GM21515 (cell line): Measurements from ENCODE around the gene PLXNC1.

Experiments
- ATAC-seq: cut with Tn5 transposase; IDR thresholded peaks from one replicate; pipeline ENCODE4 v1.9.1; 2021; ENCODE audit not compliant: unreplicated experiment

Gene PLXNC1

GRCh38 chr12:94333396-94333795 lies 185.0 kb downstream of the PLXNC1 start:
- no peak for ATAC-seq

- ATAC-seq = no peak
Measured at GRCh38 chr12:94336211-94336925, 188.0 kb downstream of the PLXNC1 start.

DNA sequence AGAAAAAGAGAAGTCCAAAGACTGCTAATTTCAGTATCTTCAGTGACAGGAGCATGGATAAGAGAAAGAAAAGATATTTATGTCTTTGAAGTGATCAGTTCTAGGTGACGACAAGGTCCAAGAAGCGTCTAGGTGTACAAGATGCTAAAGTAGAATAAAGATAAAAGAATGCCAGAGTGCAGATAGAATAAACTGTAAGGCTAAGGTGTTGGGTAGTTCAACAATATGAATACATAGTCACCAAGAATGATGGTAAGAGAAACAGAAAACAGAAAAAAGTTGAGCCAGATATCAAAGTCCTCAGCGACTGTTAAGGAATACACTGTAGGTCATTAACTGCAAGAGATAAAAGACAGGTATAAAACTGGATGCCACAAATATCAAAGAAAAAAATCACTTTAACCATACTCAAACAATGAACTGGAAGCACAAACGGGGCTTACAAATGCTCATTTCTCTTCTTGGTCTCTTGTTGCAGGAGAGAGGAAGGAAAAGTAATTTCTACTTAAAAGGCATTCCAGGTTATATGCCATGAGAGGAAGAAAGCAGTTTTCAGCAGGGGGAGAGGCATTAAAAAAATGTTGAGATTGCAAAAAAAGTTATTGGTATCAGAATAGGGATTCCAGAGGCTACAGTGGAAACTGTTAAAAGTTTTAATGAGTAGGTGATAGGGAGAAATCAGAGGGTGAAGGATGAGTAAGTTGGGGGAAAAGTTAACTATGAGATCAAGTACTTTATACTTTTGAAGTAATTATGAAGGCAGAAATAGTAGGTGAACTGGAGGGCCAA lies 189.8 kb downstream of the PLXNC1 start:
- no peak for ATAC-seq

DNA sequence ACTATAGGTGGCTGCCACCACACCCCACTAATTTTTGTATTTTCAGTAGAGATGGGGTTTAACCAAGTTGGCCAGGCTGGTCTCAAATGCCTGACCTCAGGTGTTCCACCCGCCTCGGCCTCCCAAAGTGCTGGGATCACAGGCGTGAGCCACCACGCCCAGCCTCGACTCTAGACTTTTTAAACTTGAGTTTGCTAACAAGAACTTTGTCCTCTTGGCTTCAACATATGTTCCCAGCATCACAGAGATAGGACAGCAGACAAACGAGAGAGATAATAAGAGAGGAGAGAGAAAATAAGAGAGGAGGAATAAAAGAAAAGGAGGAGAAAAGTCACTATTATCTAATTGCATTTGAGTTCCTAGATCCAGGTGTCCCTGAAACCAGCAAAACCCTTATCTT lies 192.2 kb downstream of the PLXNC1 start:
- ATAC-seq = no peak

GRCh38 chr12:94353130-94353529 lies 204.8 kb downstream of the PLXNC1 start:
- ATAC-seq = no peak
